Cardiac muscle cell (in vitro differentiated cells and primary cell): ENCODE results near the gene ARHGEF17. TPM values are rescaled to one million over a fixed set of nuclear protein-coding genes. Genes with fewer than 3 reads are reported as not detected.

Source experiments
- DNase-seq, 2 donors: peaks; one replicate each; pipeline versions ENCODE4 v3.0.0 to v3.0.0-alpha.2; 2010 to 2017; ENCODE audit warnings: low read depth in 1 of 2, low spot score in 1 of 2
- H3K27ac ChIP-seq: fragments of 200-600 bp; sonication (generic); 2 replicates; pipeline ENCODE4 v1.5.1; 2016
- H3K27me3 ChIP-seq: fragments of 200-600 bp; sonication (generic); 2 replicates; pipeline ENCODE4 v1.6.0; 2016; ENCODE audit warnings: control low read depth
- H3K36me3 ChIP-seq: fragments of 200-600 bp; sonication (generic); 2 replicates; pipeline ENCODE4 v1.5.1; 2016; ENCODE audit warnings: control low read depth
- H3K4me1 ChIP-seq: fragments of 200-600 bp; sonication (generic); 2 replicates; pipeline ENCODE4 v1.8.1; 2017; ENCODE audit warnings: low read depth, mild to moderate bottlenecking, mixed run types
- H3K4me3 ChIP-seq: fragments of 200-600 bp; sonication (generic); 2 replicates; pipeline ENCODE4 v1.5.1; 2016; ENCODE audit warnings: mild to moderate bottlenecking
- H3K9me3 ChIP-seq: fragments of 200-600 bp; sonication (generic); 2 replicates; pipeline ENCODE4 v1.5.1; 2017; ENCODE audit warnings: low read depth, mild to moderate bottlenecking, control low read depth
- polyA plus RNA-seq: library from polyadenylated mRNA; unstranded; fragments of >200 nt; fragmentation: Nextera tagmentation; extraction: Ambion mirVana; gene quantifications from 2 replicates; pipeline ENCODE4 v1.2.1, GENCODE V29; 2016
- total RNA-seq: library from RNA; depleted of rRNA; stranded (reverse); fragments of >200 nt; gene quantifications from 2 replicates; pipeline ENCODE4 v1.2.3, GENCODE V29; 2016
- TF ChIP-seq, protein P1 (sequence below): IDR thresholded peaks from 2 replicates; pipeline ENCODE4 v1.5.1; 2012; ENCODE audit warnings: low read depth, mild to moderate bottlenecking, low read length

The ARHGEF17 gene
- total and polyA plus RNA-seq, 2 experiments from 2014 or later, result 26.5 to 60.3 TPM

DNA sequence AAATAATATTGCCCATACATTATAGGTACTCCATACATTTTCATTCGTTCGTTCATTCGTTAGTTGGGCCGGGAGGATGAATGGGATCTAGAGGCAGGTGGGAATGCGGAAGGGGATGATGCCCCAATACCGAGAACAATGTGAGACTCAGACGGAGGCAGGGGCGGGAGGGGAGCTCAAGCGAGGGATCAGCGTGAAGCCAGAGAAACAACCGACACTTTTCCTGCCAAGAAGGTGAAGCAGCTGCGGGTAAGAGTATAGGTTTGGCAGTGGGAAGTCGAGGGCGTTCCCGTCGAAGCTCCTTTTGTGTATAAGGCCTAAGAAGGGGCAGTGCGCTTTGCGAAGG lies 1.1 kb upstream of the ARHGEF17 start:
- Histone ChIP-seq H3K36me3 (peaks cover 5% of the 10 kb centered on the region), H3K9me3 (no peaks in the 10 kb centered on the region), H3K27me3 (no peaks in the 10 kb centered on the region), H3K27ac (peak overlapping the region; percentile 69), H3K4me3 (peak overlapping the region; percentile 10), H3K4me1 (peaks cover 12% of the 10 kb centered on the region)
- TF ChIP-seq, protein P1, sequence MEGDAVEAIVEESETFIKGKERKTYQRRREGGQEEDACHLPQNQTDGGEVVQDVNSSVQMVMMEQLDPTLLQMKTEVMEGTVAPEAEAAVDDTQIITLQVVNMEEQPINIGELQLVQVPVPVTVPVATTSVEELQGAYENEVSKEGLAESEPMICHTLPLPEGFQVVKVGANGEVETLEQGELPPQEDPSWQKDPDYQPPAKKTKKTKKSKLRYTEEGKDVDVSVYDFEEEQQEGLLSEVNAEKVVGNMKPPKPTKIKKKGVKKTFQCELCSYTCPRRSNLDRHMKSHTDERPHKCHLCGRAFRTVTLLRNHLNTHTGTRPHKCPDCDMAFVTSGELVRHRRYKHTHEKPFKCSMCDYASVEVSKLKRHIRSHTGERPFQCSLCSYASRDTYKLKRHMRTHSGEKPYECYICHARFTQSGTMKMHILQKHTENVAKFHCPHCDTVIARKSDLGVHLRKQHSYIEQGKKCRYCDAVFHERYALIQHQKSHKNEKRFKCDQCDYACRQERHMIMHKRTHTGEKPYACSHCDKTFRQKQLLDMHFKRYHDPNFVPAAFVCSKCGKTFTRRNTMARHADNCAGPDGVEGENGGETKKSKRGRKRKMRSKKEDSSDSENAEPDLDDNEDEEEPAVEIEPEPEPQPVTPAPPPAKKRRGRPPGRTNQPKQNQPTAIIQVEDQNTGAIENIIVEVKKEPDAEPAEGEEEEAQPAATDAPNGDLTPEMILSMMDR, result no peak
- no peak for DNase-seq

GRCh38 chr11:73307323-73308002 lies 613 bp upstream of the ARHGEF17 start:
- DNase-seq, result peak; percentile 99
- H3K27ac ChIP-seq, result peak overlapping the region; percentile 100
- peak overlapping the region; percentile 74 for H3K4me3 ChIP-seq
- H3K27me3 ChIP-seq, result no peaks in the 10 kb centered on the region
- TF ChIP-seq, protein P1, result peak; percentile 80
- H3K36me3 ChIP-seq, result peaks cover 5% of the 10 kb centered on the region
- no peaks in the 10 kb centered on the region for H3K9me3 ChIP-seq
- peaks cover 17% of the 10 kb centered on the region for H3K4me1 ChIP-seq

DNA sequence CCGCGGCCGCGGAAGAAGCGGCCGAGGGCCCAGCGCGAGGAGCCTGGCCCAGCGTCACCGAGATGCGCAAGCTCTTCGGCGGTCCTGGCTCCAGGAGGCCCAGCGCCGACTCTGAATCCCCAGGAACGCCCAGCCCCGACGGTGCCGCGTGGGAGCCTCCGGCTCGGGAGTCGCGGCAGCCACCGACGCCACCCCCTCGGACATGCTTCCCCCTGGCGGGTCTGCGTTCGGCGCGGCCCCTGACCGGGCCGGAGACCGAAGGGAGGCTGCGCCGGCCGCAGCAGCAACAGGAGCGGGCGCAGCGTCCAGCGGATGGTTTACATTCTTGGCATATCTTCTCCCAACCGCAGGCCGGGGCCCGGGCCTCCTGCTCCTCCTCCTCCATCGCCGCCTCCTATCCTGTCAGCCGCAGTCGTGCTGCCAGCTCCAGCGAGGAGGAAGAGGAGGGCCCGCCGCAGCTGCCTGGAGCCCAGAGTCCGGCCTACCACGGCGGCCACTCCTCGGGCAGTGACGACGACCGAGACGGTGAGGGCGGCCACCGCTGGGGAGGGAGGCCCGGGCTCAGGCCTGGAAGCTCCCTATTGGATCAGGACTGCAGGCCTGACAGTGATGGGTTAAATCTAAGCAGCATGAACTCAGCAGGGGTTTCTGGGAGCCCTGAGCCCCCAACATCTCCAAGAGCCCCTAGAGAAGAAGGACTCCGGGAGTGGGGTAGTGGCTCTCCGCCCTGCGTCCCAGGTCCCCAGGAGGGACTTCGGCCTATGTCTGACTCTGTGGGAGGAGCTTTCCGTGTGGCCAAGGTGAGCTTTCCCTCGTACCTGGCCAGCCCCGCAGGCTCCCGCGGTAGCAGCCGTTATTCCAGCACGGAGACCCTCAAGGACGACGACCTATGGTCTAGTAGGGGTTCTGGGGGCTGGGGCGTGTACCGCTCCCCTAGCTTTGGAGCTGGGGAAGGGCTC lies 1.2 kb downstream of the ARHGEF17 start:
- Histone ChIP-seq H3K9me3 (no peaks in the 10 kb centered on the region), H3K4me1 (peaks cover 35% of the 10 kb centered on the region), H3K36me3 (peaks cover 5% of the 10 kb centered on the region), H3K4me3 (peak overlapping the region; percentile 74), H3K27me3 (no peaks in the 10 kb centered on the region), H3K27ac (peak overlapping the region; percentile 100)
- TF ChIP-seq, protein P1, result no peak
- peak; percentile 96 to 99 for DNase-seq

- Histone ChIP-seq H3K9me3 (no peaks in the 10 kb centered on the region), H3K4me1 (peaks cover 43% of the 10 kb centered on the region), H3K27me3 (no peaks in the 10 kb centered on the region), H3K4me3 (peak overlapping the region; percentile 74), H3K36me3 (peaks cover 5% of the 10 kb centered on the region), H3K27ac (peak overlapping the region; percentile 100)
- DNase-seq, result no peak
- TF ChIP-seq, protein P1, result no peak
Observed at GRCh38 chr11:73310076-73310475, 2.0 kb downstream of the ARHGEF17 start.

DNA sequence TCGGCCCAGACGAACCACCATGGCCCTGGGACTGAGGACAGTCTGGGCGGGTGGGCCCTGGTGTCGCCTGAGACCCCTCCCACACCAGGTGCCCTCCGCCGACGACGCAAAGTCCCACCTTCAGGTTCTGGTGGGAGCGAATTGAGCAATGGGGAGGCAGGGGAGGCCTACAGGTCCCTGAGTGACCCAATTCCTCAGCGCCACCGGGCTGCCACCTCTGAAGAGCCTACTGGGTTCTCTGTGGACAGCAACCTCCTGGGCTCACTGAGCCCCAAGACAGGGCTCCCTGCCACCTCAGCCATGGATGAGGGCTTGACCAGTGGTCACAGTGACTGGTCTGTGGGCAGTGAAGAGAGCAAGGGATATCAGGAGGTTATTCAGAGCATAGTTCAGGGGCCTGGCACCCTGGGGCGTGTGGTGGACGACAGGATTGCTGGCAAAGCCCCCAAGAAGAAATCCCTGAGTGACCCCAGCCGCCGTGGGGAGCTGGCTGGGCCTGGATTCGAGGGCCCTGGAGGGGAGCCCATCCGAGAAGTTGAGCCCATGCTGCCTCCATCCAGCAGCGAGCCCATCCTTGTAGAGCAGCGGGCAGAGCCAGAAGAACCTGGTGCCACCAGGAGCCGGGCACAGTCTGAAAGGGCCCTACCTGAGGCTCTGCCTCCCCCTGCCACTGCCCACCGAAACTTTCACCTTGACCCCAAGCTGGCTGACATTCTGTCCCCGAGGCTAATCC lies 2.8 kb downstream of the ARHGEF17 start:
- Histone ChIP-seq H3K4me1 (peaks cover 51% of the 10 kb centered on the region), H3K36me3 (peaks cover 5% of the 10 kb centered on the region), H3K27ac (peak overlapping the region; percentile 100), H3K9me3 (no peaks in the 10 kb centered on the region), H3K27me3 (no peaks in the 10 kb centered on the region), H3K4me3 (no peak overlapping the region)
- TF ChIP-seq, protein P1, result no peak
- DNase-seq, result no peak
